Measurements from ENCODE around the gene COG3. TPM values are rescaled to one million over a fixed set of nuclear protein-coding genes. Genes with fewer than 3 reads are reported as not detected.

COG3 gene
- total RNA-seq, 2 experiments from 2014 or later, result 22.3 to 28.9 TPM

DNA sequence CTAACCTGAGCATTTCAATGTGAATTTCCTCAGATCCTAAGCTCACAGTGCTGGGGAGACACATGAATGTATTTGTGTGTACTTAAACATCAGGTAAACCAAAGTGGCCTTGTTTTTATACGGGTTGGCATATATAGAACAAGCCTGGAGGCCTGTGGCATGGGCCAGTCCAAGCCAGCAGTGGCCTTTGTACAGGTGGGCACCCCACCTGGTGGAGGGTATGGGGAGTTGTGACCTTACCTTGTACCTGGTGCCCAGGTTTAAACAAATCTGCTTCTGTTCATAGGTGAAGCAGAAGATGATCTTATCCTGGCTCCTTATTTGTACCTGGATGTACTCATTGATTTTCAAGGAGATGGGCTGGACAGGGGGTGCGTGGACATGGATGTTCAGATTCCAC is 79.8 kb downstream of the COG3 start:
- H3K4me3 ChIP-seq (ENCODE audit: low read depth, low read length, poor library complexity, severe bottlenecking), result no peak overlapping the region
- DNase-seq (ENCODE audit: low spot score), result no peak
- BruUV-seq (replicated peaks), result no TSS peak
- no peaks in the 10 kb centered on the region for H4K20me1 ChIP-seq (ENCODE audit: insufficient read depth, low read length)
- ChIA-PET CTCF (ENCODE audit: unreplicated experiment) (no interaction called here), POLR2A (no interaction called here)
- no peak overlapping the region for H2AFZ ChIP-seq (ENCODE audit: low read length)
- H3K79me2 ChIP-seq (ENCODE audit: insufficient read depth, low read depth, low read length), result no peaks in the 10 kb centered on the region
- no peak overlapping the region for H3K4me2 ChIP-seq (ENCODE audit: low read length)
- intact Hi-C loops (cut with micrococcal nuclease; ENCODE audit: unreplicated experiment), result no loop called here
- no peak overlapping the region for H3K27ac ChIP-seq (ENCODE audit: low read depth, low read length, poor library complexity, severe bottlenecking)
- H3K9me2 ChIP-seq (ENCODE audit: insufficient read depth, low read length), result no peaks in the 10 kb centered on the region
- no peaks in the 10 kb centered on the region for H3K9me3 ChIP-seq (ENCODE audit: low read length)
- no peaks in the 10 kb centered on the region for H3K4me1 ChIP-seq (ENCODE audit: insufficient read depth, low read length, poor library complexity, severe bottlenecking)
- H3K36me3 ChIP-seq (ENCODE audit: insufficient read depth, low read length), result no peaks in the 10 kb centered on the region
- TF ChIP-seq, protein P1, sequence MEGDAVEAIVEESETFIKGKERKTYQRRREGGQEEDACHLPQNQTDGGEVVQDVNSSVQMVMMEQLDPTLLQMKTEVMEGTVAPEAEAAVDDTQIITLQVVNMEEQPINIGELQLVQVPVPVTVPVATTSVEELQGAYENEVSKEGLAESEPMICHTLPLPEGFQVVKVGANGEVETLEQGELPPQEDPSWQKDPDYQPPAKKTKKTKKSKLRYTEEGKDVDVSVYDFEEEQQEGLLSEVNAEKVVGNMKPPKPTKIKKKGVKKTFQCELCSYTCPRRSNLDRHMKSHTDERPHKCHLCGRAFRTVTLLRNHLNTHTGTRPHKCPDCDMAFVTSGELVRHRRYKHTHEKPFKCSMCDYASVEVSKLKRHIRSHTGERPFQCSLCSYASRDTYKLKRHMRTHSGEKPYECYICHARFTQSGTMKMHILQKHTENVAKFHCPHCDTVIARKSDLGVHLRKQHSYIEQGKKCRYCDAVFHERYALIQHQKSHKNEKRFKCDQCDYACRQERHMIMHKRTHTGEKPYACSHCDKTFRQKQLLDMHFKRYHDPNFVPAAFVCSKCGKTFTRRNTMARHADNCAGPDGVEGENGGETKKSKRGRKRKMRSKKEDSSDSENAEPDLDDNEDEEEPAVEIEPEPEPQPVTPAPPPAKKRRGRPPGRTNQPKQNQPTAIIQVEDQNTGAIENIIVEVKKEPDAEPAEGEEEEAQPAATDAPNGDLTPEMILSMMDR (conservative IDR thresholded peaks at IDR 0.05; ENCODE audit: low read length), result no peak

GRCh38 chr13:45545686-45546409 is 81.1 kb downstream of the COG3 start:
- H3K36me3 ChIP-seq (ENCODE audit: insufficient read depth, low read length), result no peaks in the 10 kb centered on the region
- BruUV-seq (replicated peaks), result no TSS peak
- POLR2A ChIA-PET, result interaction anchor here (1.1 kb wide), 1 partner anchor 20 kb away, joined by 3 read pairs; no protein-coding TSS in a partner anchor
- no peak overlapping the region for H3K4me2 ChIP-seq (ENCODE audit: low read length)
- H3K4me3 ChIP-seq (ENCODE audit: low read depth, low read length, poor library complexity, severe bottlenecking), result no peak overlapping the region
- no peak for DNase-seq (ENCODE audit: low spot score)
- intact Hi-C loops (cut with micrococcal nuclease; ENCODE audit: unreplicated experiment), result no loop called here
- CTCF ChIA-PET (ENCODE audit: unreplicated experiment), result no interaction called here
- H3K9me3 ChIP-seq (ENCODE audit: low read length), result no peaks in the 10 kb centered on the region
- no peak overlapping the region for H3K27ac ChIP-seq (ENCODE audit: low read depth, low read length, poor library complexity, severe bottlenecking)
- H3K79me2 ChIP-seq (ENCODE audit: insufficient read depth, low read depth, low read length), result no peaks in the 10 kb centered on the region
- TF ChIP-seq, protein P1 (conservative IDR thresholded peaks at IDR 0.05; ENCODE audit: low read length), result no peak
- H3K4me1 ChIP-seq (ENCODE audit: insufficient read depth, low read length, poor library complexity, severe bottlenecking), result no peaks in the 10 kb centered on the region
- H4K20me1 ChIP-seq (ENCODE audit: insufficient read depth, low read length), result no peaks in the 10 kb centered on the region
- H2AFZ ChIP-seq (ENCODE audit: low read length), result no peak overlapping the region
- no peaks in the 10 kb centered on the region for H3K9me2 ChIP-seq (ENCODE audit: insufficient read depth, low read length)

DNA sequence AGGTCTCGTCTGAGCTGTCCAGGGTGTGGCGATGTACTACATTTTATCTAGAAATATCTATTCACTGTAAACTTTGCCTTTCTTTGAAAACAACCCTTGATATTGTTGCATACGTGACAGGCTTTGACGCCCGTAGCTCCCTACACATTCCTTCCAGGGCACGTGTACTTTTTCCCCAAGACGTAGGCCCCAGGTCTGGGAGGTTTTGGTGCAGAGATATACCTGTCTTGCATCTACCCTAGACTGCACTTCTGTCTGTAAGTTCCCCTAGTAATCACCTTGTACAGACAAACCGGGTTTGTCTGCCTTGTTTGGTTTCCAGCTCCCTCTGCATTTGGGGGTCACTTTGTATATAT is 81.6 kb downstream of the COG3 start:
- H3K79me2 ChIP-seq (ENCODE audit: insufficient read depth, low read depth, low read length), result no peaks in the 10 kb centered on the region
- H2AFZ ChIP-seq (ENCODE audit: low read length), result no peak overlapping the region
- H3K4me3 ChIP-seq (ENCODE audit: low read depth, low read length, poor library complexity, severe bottlenecking), result no peak overlapping the region
- TF ChIP-seq, protein P1 (conservative IDR thresholded peaks at IDR 0.05; ENCODE audit: low read length), result no peak
- TF ChIP-seq EZH2phosphoT487 (IDR thresholded peaks at IDR 0.05; ENCODE audit: borderline replicate concordance, low read depth, low read length), result no peak
- intact Hi-C loops (cut with micrococcal nuclease; ENCODE audit: unreplicated experiment), result no loop called here
- ChIA-PET CTCF (ENCODE audit: unreplicated experiment) (no interaction called here), POLR2A (no interaction called here)
- BruUV-seq (replicated peaks), result no TSS peak
- no peaks in the 10 kb centered on the region for H3K36me3 ChIP-seq (ENCODE audit: insufficient read depth, low read length)
- H3K9me2 ChIP-seq (ENCODE audit: insufficient read depth, low read length), result no peaks in the 10 kb centered on the region
- DNase-seq (ENCODE audit: low spot score), result no peak
- H3K4me2 ChIP-seq (ENCODE audit: low read length), result no peak overlapping the region
- no peaks in the 10 kb centered on the region for H4K20me1 ChIP-seq (ENCODE audit: insufficient read depth, low read length)
- no peaks in the 10 kb centered on the region for H3K4me1 ChIP-seq (ENCODE audit: insufficient read depth, low read length, poor library complexity, severe bottlenecking)
- no peaks in the 10 kb centered on the region for H3K9me3 ChIP-seq (ENCODE audit: low read length)
- H3K27ac ChIP-seq (ENCODE audit: low read depth, low read length, poor library complexity, severe bottlenecking), result no peak overlapping the region
